ENCODE data around the gene EXOC3L2. TPM values are rescaled to one million over a fixed set of nuclear protein-coding genes. Genes with fewer than 3 reads are reported as not detected.

The EXOC3L2 gene
- total RNA-seq, 1 donor, result not detected

GRCh38 chr19:45244133-45244794 is 943 bp downstream of the EXOC3L2 start:
- H3K79me2 ChIP-seq (ENCODE audit: insufficient read depth, low read length), result no peaks in the 10 kb centered on the region
- H3K4me1 ChIP-seq (ENCODE audit: insufficient read depth, low read length), result no peaks in the 10 kb centered on the region
- no peaks in the 10 kb centered on the region for H4K20me1 ChIP-seq (ENCODE audit: insufficient read depth, low read length)
- no peaks in the 10 kb centered on the region for H3K9me3 ChIP-seq (ENCODE audit: low read depth, low read length)
- no peak overlapping the region for H3K4me2 ChIP-seq (ENCODE audit: insufficient read depth, low read length)
- TF ChIP-seq CTCF (IDR thresholded peaks at IDR 0.05; ENCODE audit: extremely low read depth, low read depth, low read length), result no peak
- H2AFZ ChIP-seq (ENCODE audit: low read length), result no peak overlapping the region
- H3K27ac ChIP-seq (ENCODE audit: low read depth, low read length), result no peak overlapping the region
- DNase-seq (ENCODE audit: insufficient read length, low spot score, missing footprints), result no peak
- no peaks in the 10 kb centered on the region for H3K36me3 ChIP-seq (ENCODE audit: insufficient read depth, low read length)
- no peak overlapping the region for H3K4me3 ChIP-seq (ENCODE audit: insufficient read depth, low read length)
- H3K27me3 ChIP-seq (ENCODE audit: insufficient read depth, low read length), result no peaks in the 10 kb centered on the region

GRCh38 chr19:45243144-45243732 is 2.0 kb downstream of the EXOC3L2 start:
- TF ChIP-seq CTCF (IDR thresholded peaks at IDR 0.05; ENCODE audit: extremely low read depth, low read depth, low read length), result no peak
- Histone ChIP-seq H3K4me2 (ENCODE audit: insufficient read depth, low read length) (no peak overlapping the region), H3K27me3 (ENCODE audit: insufficient read depth, low read length) (no peaks in the 10 kb centered on the region), H3K36me3 (ENCODE audit: insufficient read depth, low read length) (no peaks in the 10 kb centered on the region), H4K20me1 (ENCODE audit: insufficient read depth, low read length) (no peaks in the 10 kb centered on the region), H3K27ac (ENCODE audit: low read depth, low read length) (no peak overlapping the region), H3K4me3 (ENCODE audit: insufficient read depth, low read length) (no peak overlapping the region), H3K9me3 (ENCODE audit: low read depth, low read length) (no peaks in the 10 kb centered on the region), H3K79me2 (ENCODE audit: insufficient read depth, low read length) (no peaks in the 10 kb centered on the region), H3K4me1 (ENCODE audit: insufficient read depth, low read length) (no peaks in the 10 kb centered on the region), H2AFZ (ENCODE audit: low read length) (no peak overlapping the region)
- DNase-seq (ENCODE audit: insufficient read length, low spot score, missing footprints), result peak; percentile 73

GRCh38 chr19:45238556-45238955 is 6.7 kb downstream of the EXOC3L2 start:
- no peak overlapping the region for H3K4me2 ChIP-seq (ENCODE audit: insufficient read depth, low read length)
- no peaks in the 10 kb centered on the region for H3K79me2 ChIP-seq (ENCODE audit: insufficient read depth, low read length)
- TF ChIP-seq CTCF (IDR thresholded peaks at IDR 0.05; ENCODE audit: extremely low read depth, low read depth, low read length), result no peak
- H4K20me1 ChIP-seq (ENCODE audit: insufficient read depth, low read length), result no peaks in the 10 kb centered on the region
- no peaks in the 10 kb centered on the region for H3K4me1 ChIP-seq (ENCODE audit: insufficient read depth, low read length)
- H3K27me3 ChIP-seq (ENCODE audit: insufficient read depth, low read length), result no peaks in the 10 kb centered on the region
- H2AFZ ChIP-seq (ENCODE audit: low read length), result no peak overlapping the region
- no peaks in the 10 kb centered on the region for H3K36me3 ChIP-seq (ENCODE audit: insufficient read depth, low read length)
- no peak overlapping the region for H3K4me3 ChIP-seq (ENCODE audit: insufficient read depth, low read length)
- H3K27ac ChIP-seq (ENCODE audit: low read depth, low read length), result no peak overlapping the region
- H3K9me3 ChIP-seq (ENCODE audit: low read depth, low read length), result no peaks in the 10 kb centered on the region
- peak; percentile 61 for DNase-seq (ENCODE audit: insufficient read length, low spot score, missing footprints)

GRCh38 chr19:45235485-45235884 is 9.7 kb downstream of the EXOC3L2 start:
- Histone ChIP-seq H3K9me3 (ENCODE audit: low read depth, low read length) (no peaks in the 10 kb centered on the region), H3K36me3 (ENCODE audit: insufficient read depth, low read length) (no peaks in the 10 kb centered on the region), H3K27ac (ENCODE audit: low read depth, low read length) (no peak overlapping the region), H4K20me1 (ENCODE audit: insufficient read depth, low read length) (no peaks in the 10 kb centered on the region), H3K4me2 (ENCODE audit: insufficient read depth, low read length) (no peak overlapping the region), H3K4me1 (ENCODE audit: insufficient read depth, low read length) (no peaks in the 10 kb centered on the region), H3K27me3 (ENCODE audit: insufficient read depth, low read length) (no peaks in the 10 kb centered on the region), H2AFZ (ENCODE audit: low read length) (no peak overlapping the region), H3K79me2 (ENCODE audit: insufficient read depth, low read length) (no peaks in the 10 kb centered on the region), H3K4me3 (ENCODE audit: insufficient read depth, low read length) (no peak overlapping the region)
- peak; percentile 72 for DNase-seq (ENCODE audit: insufficient read length, low spot score, missing footprints)
- TF ChIP-seq CTCF (IDR thresholded peaks at IDR 0.05; ENCODE audit: extremely low read depth, low read depth, low read length), result no peak
